Suprapubic skin (tissue), 4 donors: Measurements from ENCODE around the gene EOGT.

ENCODE experiments used
- EP300 ChIP-seq: sonication (generic); formaldehyde crosslinking; IDR thresholded peaks from one replicate; pipeline ENCODE4 v1.6.1; 2017; ENCODE audit warnings: antibody characterized with exemption
- POLR2A ChIP-seq, 2 donors: fragments of 450-650 bp; IDR thresholded peaks; one replicate each; pipeline ENCODE4 v1.6.1; 2017; ENCODE audit warnings: antibody characterized with exemption in 2 of 2, mild to moderate bottlenecking in 2 of 2, moderate library complexity in 2 of 2
- POLR2AphosphoS5 ChIP-seq, 3 donors: sonication (generic); formaldehyde crosslinking; IDR thresholded peaks; one replicate each; pipeline ENCODE4 v1.6.1; 2017; ENCODE audit warnings: antibody characterized with exemption in 3 of 3
- TF ChIP-seq, protein P1 (sequence below), 2 donors: fragments of 200-600 bp in 1 of 2; fragments of 450-650 bp in 1 of 2; sonication (generic) in 1 of 2; IDR thresholded peaks; one replicate each; pipeline ENCODE4 v1.5.1; 2016 to 2019; ENCODE audit warnings: antibody characterized with exemption in 2 of 2, mild to moderate bottlenecking in 1 of 2, moderate library complexity in 1 of 2

DNA sequence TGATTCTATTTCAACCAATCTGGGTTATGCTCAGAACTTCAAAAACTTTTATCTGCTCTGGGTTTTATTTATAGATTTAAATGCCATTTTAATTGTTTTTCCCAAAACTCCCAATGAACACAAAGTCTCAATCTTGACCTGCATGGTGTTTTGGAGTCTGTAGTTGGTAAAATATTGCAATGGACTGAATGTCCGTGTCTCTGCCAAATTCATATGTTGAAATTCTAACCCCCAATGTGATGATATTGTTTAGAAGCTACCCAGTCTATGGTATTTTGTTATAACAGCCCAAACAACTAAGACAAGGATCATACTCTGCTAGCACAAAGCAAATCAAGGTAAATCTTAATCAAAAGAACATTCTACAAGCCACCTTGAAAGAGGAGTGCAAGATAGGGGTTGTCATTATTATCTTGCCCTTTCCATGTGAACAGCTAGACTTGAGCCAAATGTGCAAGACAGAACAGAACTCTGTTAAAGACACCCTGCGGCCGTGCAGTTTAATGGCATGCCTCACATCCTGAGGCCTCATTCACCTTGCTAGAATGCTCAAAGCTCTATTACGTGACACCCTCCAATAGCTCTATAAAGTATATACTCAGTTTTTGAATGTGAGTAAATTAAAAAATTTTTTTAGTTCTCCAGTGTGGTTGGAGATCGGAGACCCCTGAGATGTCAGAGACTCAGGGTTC is 7.5 kb downstream of the EOGT start:
- TF ChIP-seq, protein P1, sequence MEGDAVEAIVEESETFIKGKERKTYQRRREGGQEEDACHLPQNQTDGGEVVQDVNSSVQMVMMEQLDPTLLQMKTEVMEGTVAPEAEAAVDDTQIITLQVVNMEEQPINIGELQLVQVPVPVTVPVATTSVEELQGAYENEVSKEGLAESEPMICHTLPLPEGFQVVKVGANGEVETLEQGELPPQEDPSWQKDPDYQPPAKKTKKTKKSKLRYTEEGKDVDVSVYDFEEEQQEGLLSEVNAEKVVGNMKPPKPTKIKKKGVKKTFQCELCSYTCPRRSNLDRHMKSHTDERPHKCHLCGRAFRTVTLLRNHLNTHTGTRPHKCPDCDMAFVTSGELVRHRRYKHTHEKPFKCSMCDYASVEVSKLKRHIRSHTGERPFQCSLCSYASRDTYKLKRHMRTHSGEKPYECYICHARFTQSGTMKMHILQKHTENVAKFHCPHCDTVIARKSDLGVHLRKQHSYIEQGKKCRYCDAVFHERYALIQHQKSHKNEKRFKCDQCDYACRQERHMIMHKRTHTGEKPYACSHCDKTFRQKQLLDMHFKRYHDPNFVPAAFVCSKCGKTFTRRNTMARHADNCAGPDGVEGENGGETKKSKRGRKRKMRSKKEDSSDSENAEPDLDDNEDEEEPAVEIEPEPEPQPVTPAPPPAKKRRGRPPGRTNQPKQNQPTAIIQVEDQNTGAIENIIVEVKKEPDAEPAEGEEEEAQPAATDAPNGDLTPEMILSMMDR (IDR thresholded peaks at IDR 0.05) = no peak
- no peak for TF ChIP-seq POLR2AphosphoS5 (IDR thresholded peaks at IDR 0.05)
- TF ChIP-seq POLR2A (IDR thresholded peaks at IDR 0.05) = no peak
- TF ChIP-seq EP300 = no peak
